ENCODE results near the gene EEF1G.

Gene EEF1G

DNA sequence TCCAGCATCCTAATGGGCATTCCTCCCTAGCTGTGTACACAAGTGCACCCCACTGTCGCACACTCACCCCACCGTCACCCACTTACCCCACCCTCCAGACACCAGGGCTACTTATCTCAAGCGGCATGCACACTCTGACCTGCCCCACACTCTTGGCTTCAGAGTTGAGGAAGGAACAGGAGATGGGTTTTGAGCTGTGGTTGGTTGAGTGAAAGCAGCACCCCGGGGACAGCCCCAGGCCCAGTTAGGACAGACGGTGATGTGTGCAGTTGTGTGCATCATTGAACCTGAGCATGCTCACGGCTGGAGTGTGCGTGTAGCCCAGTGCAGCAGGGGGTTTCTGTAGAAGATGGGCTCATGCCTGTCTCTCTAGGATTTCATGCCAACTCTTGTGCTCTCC is 59.5 kb downstream of the EEF1G start:
- ChIA-PET CTCF (interaction anchor here (1.0 to 2.1 kb wide), 2 partner anchors 29 to 89 kb away, joined by 3 to 11 read pairs; no protein-coding TSS in a partner anchor), POLR2A (no interaction called here)

DNA sequence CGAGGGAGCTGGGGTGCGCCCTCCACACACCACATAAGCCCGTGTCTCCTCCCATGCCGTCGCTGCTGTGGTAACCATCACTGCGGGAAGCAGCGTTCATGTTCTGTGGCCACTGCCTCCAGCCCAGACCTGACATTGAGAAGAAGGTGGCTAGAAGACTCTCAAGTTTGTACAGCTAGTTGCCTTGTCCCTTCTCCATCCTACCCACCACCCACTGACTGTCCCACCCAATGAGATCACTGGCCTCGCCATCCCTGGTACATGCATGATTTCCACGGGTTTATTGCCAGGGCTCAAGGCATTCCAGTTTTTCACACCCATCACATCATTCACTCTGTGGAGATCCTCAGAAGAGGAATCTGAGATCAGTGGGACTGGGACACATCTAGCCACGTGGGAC is 60.1 kb downstream of the EEF1G start:
- Histone ChIP-seq H3K9me3 (ENCODE audit: control insufficient read depth, insufficient read depth, low read depth, low read length) (no peaks in the 10 kb centered on the region), H3K4me1 (ENCODE audit: control insufficient read depth, insufficient read depth, low read length) (no peaks in the 10 kb centered on the region), H3K27ac (ENCODE audit: extremely low read depth, low read depth, low read length) (no peak overlapping the region), H3K36me3 (ENCODE audit: control insufficient read depth in 2 of 2, insufficient read depth in 1 of 2, low read length in 2 of 2) (no peaks in the 10 kb centered on the region), H3K4me3 (ENCODE audit: low read depth, low read length) (no peak overlapping the region)
- TF ChIP-seq ZBTB1 (tag by site-specific recombination; IDR thresholded peaks at IDR 0.05): no peak
- no peak for TF ChIP-seq ZNF157 (tag by site-specific recombination; IDR thresholded peaks at IDR 0.05)
- no peak for TF ChIP-seq OSR2 (tag by site-specific recombination; IDR thresholded peaks at IDR 0.05)
- TF ChIP-seq ZFHX2 (tag by site-specific recombination; conservative IDR thresholded peaks at IDR 0.05): peak; percentile 33; the same call in 1 of the 2 replicates
- POLR2A ChIA-PET: no interaction called here
- CTCF ChIA-PET: interaction anchor here (2.1 kb wide), 1 partner anchor 29 kb away, joined by 11 read pairs; no protein-coding TSS in a partner anchor

More for the DNA sequence above, 59.5 kb downstream of the EEF1G start:
- Histone ChIP-seq H3K9me3 (ENCODE audit: control insufficient read depth, insufficient read depth, low read depth, low read length) (no peaks in the 10 kb centered on the region), H3K4me3 (ENCODE audit: low read depth, low read length) (no peak overlapping the region), H3K4me1 (ENCODE audit: control insufficient read depth, insufficient read depth, low read length) (no peaks in the 10 kb centered on the region), H3K27ac (ENCODE audit: extremely low read depth, low read depth, low read length) (no peak overlapping the region), H3K36me3 (ENCODE audit: control insufficient read depth in 2 of 2, insufficient read depth in 1 of 2, low read length in 2 of 2) (no peaks in the 10 kb centered on the region)
- TF ChIP-seq ZNF221 (tag by site-specific recombination; IDR thresholded peaks at IDR 0.05; ENCODE audit: borderline replicate concordance) (no peak), ZNF2 (tag by site-specific recombination; IDR thresholded peaks at IDR 0.05) (no peak)

DNA sequence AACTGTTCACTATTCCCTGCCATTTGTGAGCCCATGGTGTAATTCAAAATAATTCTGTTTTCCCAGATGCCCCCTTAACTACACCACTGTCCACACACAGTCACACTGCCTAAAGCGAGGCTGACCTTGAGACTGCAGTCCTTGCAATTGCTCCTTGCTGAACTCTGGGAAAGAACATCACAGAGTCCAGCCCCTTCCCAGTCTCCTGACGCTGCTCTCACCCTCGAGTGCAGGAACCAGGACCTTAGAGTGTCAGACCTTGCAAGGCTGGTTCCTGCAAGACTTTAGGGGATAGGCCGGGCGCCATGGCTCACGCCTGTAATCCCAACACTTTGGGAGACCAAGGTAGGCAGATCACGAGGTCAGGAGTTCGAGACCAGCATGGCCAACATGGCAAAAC is 60.7 kb downstream of the EEF1G start:
- no peaks in the 10 kb centered on the region for H3K36me3 ChIP-seq (ENCODE audit: control insufficient read depth in 2 of 2, insufficient read depth in 1 of 2, low read length in 2 of 2)
- H3K4me3 ChIP-seq (ENCODE audit: low read depth, low read length): no peak overlapping the region
- ChIA-PET CTCF (no interaction called here), POLR2A (no interaction called here)
- no peaks in the 10 kb centered on the region for H3K4me1 ChIP-seq (ENCODE audit: control insufficient read depth, insufficient read depth, low read length)
- no peaks in the 10 kb centered on the region for H3K9me3 ChIP-seq (ENCODE audit: control insufficient read depth, insufficient read depth, low read depth, low read length)
- no peak overlapping the region for H3K27ac ChIP-seq (ENCODE audit: extremely low read depth, low read depth, low read length)
- TF ChIP-seq, protein P1, sequence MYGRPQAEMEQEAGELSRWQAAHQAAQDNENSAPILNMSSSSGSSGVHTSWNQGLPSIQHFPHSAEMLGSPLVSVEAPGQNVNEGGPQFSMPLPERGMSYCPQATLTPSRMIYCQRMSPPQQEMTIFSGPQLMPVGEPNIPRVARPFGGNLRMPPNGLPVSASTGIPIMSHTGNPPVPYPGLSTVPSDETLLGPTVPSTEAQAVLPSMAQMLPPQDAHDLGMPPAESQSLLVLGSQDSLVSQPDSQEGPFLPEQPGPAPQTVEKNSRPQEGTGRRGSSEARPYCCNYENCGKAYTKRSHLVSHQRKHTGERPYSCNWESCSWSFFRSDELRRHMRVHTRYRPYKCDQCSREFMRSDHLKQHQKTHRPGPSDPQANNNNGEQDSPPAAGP (tag by site-specific recombination; IDR thresholded peaks at IDR 0.05): no peak
- TF ChIP-seq ZNF664 (tag by site-specific recombination; IDR thresholded peaks at IDR 0.05) (no peak), KLF16 (tag by site-specific recombination; IDR thresholded peaks at IDR 0.05) (no peak), ZNF140 (tag by site-specific recombination; IDR thresholded peaks at IDR 0.05) (no peak), ZNF324 (tag by site-specific recombination; IDR thresholded peaks at IDR 0.05) (no peak), ZNF114 (tag by site-specific recombination; IDR thresholded peaks at IDR 0.05) (no peak), SCRT1 (tag by site-specific recombination; IDR thresholded peaks at IDR 0.05; ENCODE audit: borderline replicate concordance) (no peak), ZNF600 (tag by site-specific recombination; IDR thresholded peaks at IDR 0.05) (no peak), ZNF707 (tag by site-specific recombination; IDR thresholded peaks at IDR 0.05) (no peak), ZNF366 (tag by site-specific recombination; conservative IDR thresholded peaks at IDR 0.05) (no peak)
- TF ChIP-seq, protein P2, sequence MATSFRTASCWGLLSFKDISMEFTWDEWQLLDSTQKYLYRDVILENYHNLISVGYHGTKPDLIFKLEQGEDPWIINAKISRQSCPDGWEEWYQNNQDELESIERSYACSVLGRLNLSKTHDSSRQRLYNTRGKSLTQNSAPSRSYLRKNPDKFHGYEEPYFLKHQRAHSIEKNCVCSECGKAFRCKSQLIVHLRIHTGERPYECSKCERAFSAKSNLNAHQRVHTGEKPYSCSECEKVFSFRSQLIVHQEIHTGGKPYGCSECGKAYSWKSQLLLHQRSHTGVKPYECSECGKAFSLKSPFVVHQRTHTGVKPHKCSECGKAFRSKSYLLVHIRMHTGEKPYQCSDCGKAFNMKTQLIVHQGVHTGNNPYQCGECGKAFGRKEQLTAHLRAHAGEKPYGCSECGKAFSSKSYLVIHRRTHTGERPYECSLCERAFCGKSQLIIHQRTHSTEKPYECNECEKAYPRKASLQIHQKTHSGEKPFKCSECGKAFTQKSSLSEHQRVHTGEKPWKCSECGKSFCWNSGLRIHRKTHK (tag by site-specific recombination; IDR thresholded peaks at IDR 0.05): no peak
- TF ChIP-seq, protein P3, sequence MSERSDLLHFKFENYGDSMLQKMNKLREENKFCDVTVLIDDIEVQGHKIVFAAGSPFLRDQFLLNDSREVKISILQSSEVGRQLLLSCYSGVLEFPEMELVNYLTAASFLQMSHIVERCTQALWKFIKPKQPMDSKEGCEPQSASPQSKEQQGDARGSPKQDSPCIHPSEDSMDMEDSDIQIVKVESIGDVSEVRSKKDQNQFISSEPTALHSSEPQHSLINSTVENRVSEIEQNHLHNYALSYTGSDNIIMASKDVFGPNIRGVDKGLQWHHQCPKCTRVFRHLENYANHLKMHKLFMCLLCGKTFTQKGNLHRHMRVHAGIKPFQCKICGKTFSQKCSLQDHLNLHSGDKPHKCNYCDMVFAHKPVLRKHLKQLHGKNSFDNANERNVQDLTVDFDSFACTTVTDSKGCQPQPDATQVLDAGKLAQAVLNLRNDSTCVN (tag by site-specific recombination; optimal IDR thresholded peaks at IDR 0.05): no peak
- TF ChIP-seq, protein P4, sequence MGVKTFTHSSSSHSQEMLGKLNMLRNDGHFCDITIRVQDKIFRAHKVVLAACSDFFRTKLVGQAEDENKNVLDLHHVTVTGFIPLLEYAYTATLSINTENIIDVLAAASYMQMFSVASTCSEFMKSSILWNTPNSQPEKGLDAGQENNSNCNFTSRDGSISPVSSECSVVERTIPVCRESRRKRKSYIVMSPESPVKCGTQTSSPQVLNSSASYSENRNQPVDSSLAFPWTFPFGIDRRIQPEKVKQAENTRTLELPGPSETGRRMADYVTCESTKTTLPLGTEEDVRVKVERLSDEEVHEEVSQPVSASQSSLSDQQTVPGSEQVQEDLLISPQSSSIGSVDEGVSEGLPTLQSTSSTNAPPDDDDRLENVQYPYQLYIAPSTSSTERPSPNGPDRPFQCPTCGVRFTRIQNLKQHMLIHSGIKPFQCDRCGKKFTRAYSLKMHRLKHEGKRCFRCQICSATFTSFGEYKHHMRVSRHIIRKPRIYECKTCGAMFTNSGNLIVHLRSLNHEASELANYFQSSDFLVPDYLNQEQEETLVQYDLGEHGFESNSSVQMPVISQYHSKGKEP (tag by site-specific recombination; IDR thresholded peaks at IDR 0.05): no peak
